Endothelial cell of umbilical vein (primary cell): ENCODE results near the gene DPF3. TPM values are rescaled to one million over a fixed set of nuclear protein-coding genes. Genes with fewer than 3 reads are reported as not detected.

Experiments used
- BruUV-seq: library from RNA; stranded (reverse); fragments of 400-500 nt; replicated peaks from 2 replicates; lab custom pipeline; 2021; lab: Mats Ljungman, UMichigan
- CTCF ChIA-PET: fragments of 300-600, 350-600 bp; sonication (Branson Sonifier 250); formaldehyde crosslinking; loops from one replicate; lab custom pipeline; 2021; ENCODE audit warnings: antibody characterized with exemption, inconsistent platforms; lab: Charles Lee
- POLR2A ChIA-PET: fragments of 300-600, 350-600 bp; sonication (Branson Sonifier 250); formaldehyde crosslinking; loops from one replicate; lab custom pipeline; 2021; ENCODE audit warnings: antibody characterized with exemption, inconsistent platforms; lab: Charles Lee
- DNase-seq: peaks from one replicate; pipeline ENCODE4 v3.0.0-alpha.2; 2011; ENCODE audit warnings: low read depth, low spot score
- FAIRE-seq: peaks from 2 replicates; lab custom pipeline; 2011; peaks lifted over from hg19 to GRCh38; lab: Jason Lieb, UNC
- H2AFZ ChIP-seq: 2 replicates; pipeline ENCODE4 v1.6.0; 2012; ENCODE audit warnings: low read depth, low read length, control low read depth, inconsistent platforms
- H3K27ac ChIP-seq: 2 replicates; pipeline ENCODE4 v1.5.1; 2011; ENCODE audit warnings: low read depth, mild to moderate bottlenecking, control low read depth, low read length, moderate library complexity; ENCODE audit not compliant: insufficient read depth
- H3K27me3 ChIP-seq, 2 experiments: 2 replicates each; pipeline versions ENCODE4 v1.6.0 to v1.6.1; 2011; ENCODE audit warnings: low read length in 2 of 2, mixed read lengths in 1 of 2; ENCODE audit not compliant: control insufficient read depth in 2 of 2, insufficient read depth in 2 of 2
- H3K36me3 ChIP-seq, 2 experiments: 2 replicates in 1 of 2; 3 replicates in 1 of 2; pipeline ENCODE4 v1.5.1; 2011; ENCODE audit warnings: low read length in 2 of 2, mild to moderate bottlenecking in 1 of 2, moderate library complexity in 1 of 2; ENCODE audit not compliant: control insufficient read depth in 2 of 2, insufficient read depth in 2 of 2; ENCODE audit errors: extremely low read depth in 1 of 2
- H3K4me1 ChIP-seq: 3 replicates; pipeline ENCODE4 v1.5.1; 2011; ENCODE audit warnings: mild to moderate bottlenecking, low read length; ENCODE audit not compliant: control insufficient read depth, insufficient read depth; ENCODE audit errors: extremely low read depth
- H3K4me2 ChIP-seq: 2 replicates; pipeline ENCODE4 v1.6.1; 2011; ENCODE audit warnings: low read length, control low read depth, mixed read lengths; ENCODE audit not compliant: insufficient read depth
- H3K4me3 ChIP-seq, 3 experiments: fragments of 200-600 bp in 1 of 3; sonication (generic), shearing (Covaris generic) in 1 of 3; replicated peaks in 1 of 3; 2 replicates each; pipeline ENCODE4 v1.5.1; 2011 to 2016; ENCODE audit warnings: control low read depth in 3 of 3, low read length in 3 of 3, mild to moderate bottlenecking in 2 of 3, inconsistent platforms in 1 of 3, low read depth in 1 of 3, moderate library complexity in 1 of 3; ENCODE audit not compliant: insufficient read depth in 1 of 3
- H3K79me2 ChIP-seq: 2 replicates; pipeline ENCODE4 v1.6.0; 2012; ENCODE audit warnings: low read length, inconsistent platforms; ENCODE audit not compliant: control insufficient read depth, insufficient read depth
- H3K9ac ChIP-seq: replicated peaks from 2 replicates; pipeline ENCODE3; 2011; ENCODE audit warnings: low read length, control low read depth; ENCODE audit not compliant: insufficient read depth; ENCODE audit errors: extremely low read depth
- H3K9me1 ChIP-seq: replicated peaks from 3 replicates; pipeline ENCODE4 v1.6.0; 2011; ENCODE audit warnings: mild to moderate bottlenecking, low read length; ENCODE audit not compliant: control insufficient read depth, insufficient read depth; ENCODE audit errors: extremely low read depth
- H3K9me3 ChIP-seq: replicated peaks from 2 replicates; pipeline ENCODE4 v1.5.1; 2012; ENCODE audit warnings: low read length, inconsistent platforms; ENCODE audit not compliant: control insufficient read depth, insufficient read depth
- H4K20me1 ChIP-seq: replicated peaks from 2 replicates; pipeline ENCODE3; 2011; ENCODE audit warnings: mild to moderate bottlenecking, low read length; ENCODE audit not compliant: control insufficient read depth, insufficient read depth; ENCODE audit errors: extremely low read depth
- CTCF ChIP-seq, 2 donors: IDR thresholded peaks; 1 replicate in 1 of 2; 2 replicates in 1 of 2; pipeline ENCODE4 v1.5.1; 2011; ENCODE audit warnings: low read length in 2 of 2, mild to moderate bottlenecking in 2 of 2, moderate library complexity in 2 of 2, control low read depth in 1 of 2, inconsistent platforms in 1 of 2, low read depth in 1 of 2; ENCODE audit not compliant: insufficient read depth in 1 of 2; ENCODE audit errors: extremely low read depth in 1 of 2
- FOS ChIP-seq: IDR thresholded peaks from 2 replicates; pipeline ENCODE4 v1.6.1; 2011; ENCODE audit warnings: mild to moderate bottlenecking, low read length, moderate library complexity, borderline replicate concordance; ENCODE audit not compliant: insufficient read depth
- GATA2 ChIP-seq: IDR thresholded peaks from 2 replicates; pipeline ENCODE4 v1.7.0; 2011; ENCODE audit warnings: low read depth, mild to moderate bottlenecking, moderate library complexity, mixed read lengths, low read length; ENCODE audit not compliant: insufficient read length, insufficient read depth
- JUN ChIP-seq: IDR thresholded peaks from 2 replicates; pipeline ENCODE4 v1.6.1; 2011; ENCODE audit warnings: borderline replicate concordance, low read depth; ENCODE audit not compliant: insufficient read length, insufficient read depth
- MAX ChIP-seq: IDR thresholded peaks from 2 replicates; pipeline ENCODE4 v1.6.1; 2011; ENCODE audit not compliant: insufficient read depth, insufficient read length
- POLR2A ChIP-seq: IDR thresholded peaks from 2 replicates; pipeline ENCODE4 v1.6.1; 2012; ENCODE audit warnings: low read depth, mild to moderate bottlenecking, control low read depth, low read length
- dilution Hi-C: fragments of 300-500 bp; cut with MboI; formaldehyde crosslinking; loops from one replicate; pipeline ENCODE4 v1.15.0; 2019; ENCODE audit warnings: low sequenced_read_pairs; ENCODE audit not compliant: extremely low pct_ligation_motif_present
- intact Hi-C: fragments of 100-400 bp; cut with micrococcal nuclease; formaldehyde crosslinking; loops from one replicate; pipeline ENCODE4 v1.10.0; 2022
- polyA plus RNA-seq, 4 experiments: library from polyadenylated mRNA; depleted of rRNA in 3 of 4; stranded (reverse) in 3 of 4; unstranded in 1 of 4; fragments of >200 nt; gene quantifications; 2 replicates each; pipeline versions ENCODE4 v1.2.1 to v1.2.3, GENCODE V29; 2011 to 2012; ENCODE audit warnings: missing spikeins in 1 of 4
- total RNA-seq: library from RNA; stranded (reverse); gene quantifications from 2 replicates; pipeline ENCODE4 v1.2.3, GENCODE V29; 2021

The DPF3 gene
- total and polyA plus RNA-seq, 2 donors (not counting 3 experiments of a cell fraction or from before 2014, with no cell fraction given), result 2.4 to 3.5 TPM

- Histone ChIP-seq H3K27me3 (no peaks in the 10 kb centered on the region), H3K79me2 (no peaks in the 10 kb centered on the region), H3K27ac (peak within 1 kb of the TSS; percentile 71), H2AFZ (peak within 1 kb of the TSS; percentile 95), H3K36me3 (no peaks in the 10 kb centered on the region), H3K9me3 (no peaks in the 10 kb centered on the region), H3K4me1 (peaks cover 10% of the 10 kb centered on the region), H4K20me1 (no peaks in the 10 kb centered on the region), H3K4me3 (peak within 1 kb of the TSS; percentile 67 to 89 (median 71)), H3K9ac (peak within 1 kb of the TSS; percentile 62), H3K4me2 (peak within 1 kb of the TSS; percentile 90), H3K9me1 (no peaks in the 10 kb centered on the region)
- intact Hi-C loops (loop anchor here (1.0 kb wide), 1 partner anchor 32 kb away; the partner anchor contains the start of gene DPF3), dilution Hi-C loops (no loop called here)
- ChIA-PET POLR2A (interaction anchor here (0.7 kb wide), 1 partner anchor 56 kb away, joined by 5 read pairs; no protein-coding TSS in a partner anchor), CTCF (interaction anchor here (1.2 to 5.2 kb wide), 3 partner anchors 21 to 412 kb away, joined by 3 to 31 read pairs (median 8); no protein-coding TSS in a partner anchor)
- TF ChIP-seq JUN (no peak), FOS (no peak), CTCF (IDR thresholded peaks at IDR 0.05; ENCODE audit: extremely low read depth in 1 of 2, insufficient read depth in 1 of 2, low read depth in 1 of 2, low read length in 2 of 2) (no peak), MAX (peak; percentile 75), POLR2A (no peak), GATA2 (no peak)
- FAIRE-seq (peak; percentile 97), DNase-seq (peak; percentile 98)
- BruUV-seq, result no TSS peak
These were observed 32.6 kb upstream of the DPF3 start, which contains the start of gene DCAF4 for GRCh38 chr14:72926292-72927028. Gene DCAF4 (plus strand): TSS chr14:72926464. CDS start chr14:72937979, 11,515 bp downstream.
